ENCODE results near the gene SEMA5A.

Gene SEMA5A

DNA sequence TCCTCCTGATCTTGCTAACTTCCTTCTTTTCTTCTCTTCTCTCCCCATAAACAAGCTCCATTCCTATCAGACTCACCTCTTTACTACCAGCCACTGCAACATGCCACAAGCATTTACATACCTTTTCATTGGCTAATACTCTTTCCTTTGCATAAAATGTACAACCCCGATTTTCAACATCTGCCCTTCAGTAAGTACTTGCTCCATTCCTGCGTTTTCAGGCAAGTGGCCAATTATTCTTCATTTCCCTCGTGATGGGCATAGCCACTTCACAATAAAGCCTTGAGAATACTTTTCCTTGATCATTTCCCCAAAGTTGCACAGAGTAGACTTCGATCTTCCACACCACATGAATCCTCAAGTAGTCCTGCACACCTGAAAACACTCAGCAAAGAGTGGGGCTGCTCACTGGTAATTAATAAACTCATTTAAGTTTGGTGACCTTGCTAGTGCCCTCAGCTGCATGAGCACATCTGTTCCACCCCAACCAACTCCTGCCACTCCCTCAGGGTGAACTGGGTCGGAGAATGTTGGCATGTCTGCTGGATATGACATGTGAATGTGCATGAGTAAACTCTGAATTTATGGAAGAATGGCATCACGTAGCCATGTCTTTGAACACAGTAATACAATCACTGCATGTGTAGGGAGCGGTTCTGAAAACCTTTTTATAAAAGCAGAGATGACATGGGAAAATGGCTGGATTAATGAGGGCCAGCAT lies 535.8 kb downstream of the SEMA5A start:
- DNase-seq (ENCODE audit: low read depth): peak; percentile 41

GRCh38 chr5:8997542-8998070 lies 548.3 kb downstream of the SEMA5A start:
- no peak for DNase-seq (ENCODE audit: low read depth)

DNA sequence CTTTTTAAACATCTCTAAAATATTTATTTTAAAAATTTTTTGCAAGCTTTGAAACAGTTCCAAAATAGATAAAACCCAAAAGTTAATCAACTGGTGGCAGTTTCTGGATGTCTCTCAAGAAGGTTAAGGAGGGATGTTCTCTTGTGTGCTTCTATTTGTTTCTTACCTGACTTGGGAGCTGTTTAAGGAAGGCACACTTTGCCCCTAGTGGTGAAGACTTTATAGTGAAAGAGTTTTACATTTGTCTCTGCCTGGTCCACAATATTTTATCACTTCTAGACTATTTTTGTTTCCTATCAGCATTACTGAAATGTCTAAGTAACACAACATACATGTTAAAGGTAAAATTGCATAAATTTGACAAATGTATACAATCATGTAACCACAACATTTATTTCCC lies 552.8 kb downstream of the SEMA5A start:
- peak; percentile 32 for DNase-seq (ENCODE audit: low read depth)
